Upper lobe of right lung (tissue), 1 donor: Measurements from ENCODE around the gene MAP3K3. TPM values are rescaled to one million over a fixed set of nuclear protein-coding genes. Genes with fewer than 3 reads are reported as not detected.

ENCODE experiments used
- ATAC-seq: fragments of 200-7000 bp; cut with Tn5 transposase; one replicate; pipeline ENCODE4 v1.9.1; 2020; ENCODE audit warnings: mild to moderate bottlenecking, moderate library complexity
- DNase-seq: peaks from one replicate; pipeline ENCODE4 v3.0.0-alpha.2; 2020
- H3K27ac ChIP-seq: fragments of 200-600 bp; one replicate; pipeline ENCODE4 v1.8.0; 2022
- H3K27me3 ChIP-seq: fragments of 200-600 bp; one replicate; pipeline ENCODE4 v1.8.0; 2022; ENCODE audit warnings: mild to moderate bottlenecking
- H3K36me3 ChIP-seq: fragments of 200-600 bp; one replicate; pipeline ENCODE4 v1.8.0; 2022
- H3K4me1 ChIP-seq: fragments of 200-600 bp; one replicate; pipeline ENCODE4 v1.8.0; 2022
- H3K4me3 ChIP-seq: fragments of 200-600 bp; one replicate; pipeline ENCODE4 v1.8.0; 2022; ENCODE audit warnings: mild to moderate bottlenecking
- H3K9me3 ChIP-seq: fragments of 200-600 bp; one replicate; pipeline ENCODE4 v1.8.0; 2022
- intact Hi-C: fragments of 100-400 bp; cut with DNase I; formaldehyde crosslinking; loops from one replicate; pipeline ENCODE4 v1.11.0; 2022
- total RNA-seq: library from RNA; stranded (reverse); fragmentation: NEBNext Ultra II Directional; extraction: Animal tissue kit (Norgen Biotek cat#: 25700); gene quantifications from one replicate; pipeline ENCODE4 v1.2.1, GENCODE V29; 2021
- TF ChIP-seq, protein P1 (sequence below): fragments of 200-600 bp; IDR thresholded peaks from one replicate; pipeline ENCODE4 v1.8.0; 2022; ENCODE audit warnings: antibody characterized with exemption
- donor health status: DM: no; HTN: yes; CAD: no; lungs with severe emphysema.

Gene MAP3K3
- total RNA-seq, 1 donor from 2014 or later, result 57.5 TPM

DNA sequence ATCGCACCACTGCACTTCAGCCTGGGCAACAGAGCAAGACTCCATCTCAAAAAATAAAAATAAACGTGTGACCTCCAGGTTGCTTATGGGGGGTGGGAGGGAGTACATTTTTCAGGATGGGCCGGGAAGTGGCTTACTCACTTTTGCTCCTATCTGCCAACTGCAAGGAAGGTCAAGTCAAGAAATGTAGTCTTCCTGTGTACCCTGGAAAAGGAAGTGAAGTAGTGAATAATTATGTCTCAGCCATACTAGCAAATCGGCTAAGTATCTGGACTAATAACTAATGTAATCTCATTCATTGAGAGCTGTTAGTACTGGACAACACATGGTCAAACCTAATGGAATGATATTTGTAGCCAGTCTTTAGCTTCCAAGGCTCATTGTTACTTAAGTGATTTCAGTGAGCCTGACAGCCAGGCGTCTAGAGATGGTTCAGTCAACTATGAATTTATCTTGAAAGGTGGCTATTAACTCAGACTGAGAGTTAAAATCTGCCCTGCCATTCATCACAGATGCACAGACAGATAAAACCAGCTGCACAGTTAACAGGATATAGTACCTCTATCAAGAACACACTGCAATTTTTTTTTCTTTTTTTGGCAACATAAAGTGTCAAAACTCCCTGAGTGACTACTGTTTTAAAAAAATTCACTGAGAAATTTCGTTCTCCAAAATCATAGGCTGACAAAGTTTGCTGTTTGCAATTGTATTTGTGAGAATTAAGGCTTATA, 25.2 kb upstream of the MAP3K3 start:
- no peak for ATAC-seq
- DNase-seq, result no peak
- intact Hi-C loops, result no loop called here
- no peaks in the 10 kb centered on the region for H3K9me3 ChIP-seq
- H3K27me3 ChIP-seq, result no peaks in the 10 kb centered on the region
- H3K4me3 ChIP-seq, result no peak overlapping the region
- peaks cover 15% of the 10 kb centered on the region for H3K4me1 ChIP-seq
- TF ChIP-seq, protein P1, sequence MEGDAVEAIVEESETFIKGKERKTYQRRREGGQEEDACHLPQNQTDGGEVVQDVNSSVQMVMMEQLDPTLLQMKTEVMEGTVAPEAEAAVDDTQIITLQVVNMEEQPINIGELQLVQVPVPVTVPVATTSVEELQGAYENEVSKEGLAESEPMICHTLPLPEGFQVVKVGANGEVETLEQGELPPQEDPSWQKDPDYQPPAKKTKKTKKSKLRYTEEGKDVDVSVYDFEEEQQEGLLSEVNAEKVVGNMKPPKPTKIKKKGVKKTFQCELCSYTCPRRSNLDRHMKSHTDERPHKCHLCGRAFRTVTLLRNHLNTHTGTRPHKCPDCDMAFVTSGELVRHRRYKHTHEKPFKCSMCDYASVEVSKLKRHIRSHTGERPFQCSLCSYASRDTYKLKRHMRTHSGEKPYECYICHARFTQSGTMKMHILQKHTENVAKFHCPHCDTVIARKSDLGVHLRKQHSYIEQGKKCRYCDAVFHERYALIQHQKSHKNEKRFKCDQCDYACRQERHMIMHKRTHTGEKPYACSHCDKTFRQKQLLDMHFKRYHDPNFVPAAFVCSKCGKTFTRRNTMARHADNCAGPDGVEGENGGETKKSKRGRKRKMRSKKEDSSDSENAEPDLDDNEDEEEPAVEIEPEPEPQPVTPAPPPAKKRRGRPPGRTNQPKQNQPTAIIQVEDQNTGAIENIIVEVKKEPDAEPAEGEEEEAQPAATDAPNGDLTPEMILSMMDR, result no peak
- H3K36me3 ChIP-seq, result peaks cover 15% of the 10 kb centered on the region
- no peak overlapping the region for H3K27ac ChIP-seq

DNA sequence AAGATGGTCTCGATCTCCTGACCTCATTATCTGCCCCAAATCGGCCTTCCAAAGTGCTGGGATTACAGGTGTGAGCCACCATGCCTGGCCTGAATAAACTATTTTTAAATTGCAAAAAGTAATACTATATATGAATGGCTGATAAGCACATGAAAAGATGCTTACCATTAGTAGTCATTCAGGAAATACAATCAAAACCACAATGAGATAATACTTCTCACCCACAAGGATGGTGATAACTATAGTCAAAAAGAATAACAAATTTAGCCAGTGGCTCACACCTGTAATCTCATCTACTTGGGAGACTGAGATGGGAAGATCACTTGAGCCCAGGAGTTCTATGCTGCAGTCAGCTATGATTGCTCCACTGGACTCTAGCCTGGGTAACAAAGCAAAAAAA, 23.9 kb upstream of the MAP3K3 start:
- Histone ChIP-seq H3K27ac (no peak overlapping the region), H3K4me1 (peaks cover 17% of the 10 kb centered on the region), H3K4me3 (no peak overlapping the region), H3K27me3 (no peaks in the 10 kb centered on the region), H3K36me3 (peaks cover 15% of the 10 kb centered on the region), H3K9me3 (no peaks in the 10 kb centered on the region)
- no peak for DNase-seq
- TF ChIP-seq, protein P1, result no peak
- no peak for ATAC-seq
- intact Hi-C loops, result no loop called here

DNA sequence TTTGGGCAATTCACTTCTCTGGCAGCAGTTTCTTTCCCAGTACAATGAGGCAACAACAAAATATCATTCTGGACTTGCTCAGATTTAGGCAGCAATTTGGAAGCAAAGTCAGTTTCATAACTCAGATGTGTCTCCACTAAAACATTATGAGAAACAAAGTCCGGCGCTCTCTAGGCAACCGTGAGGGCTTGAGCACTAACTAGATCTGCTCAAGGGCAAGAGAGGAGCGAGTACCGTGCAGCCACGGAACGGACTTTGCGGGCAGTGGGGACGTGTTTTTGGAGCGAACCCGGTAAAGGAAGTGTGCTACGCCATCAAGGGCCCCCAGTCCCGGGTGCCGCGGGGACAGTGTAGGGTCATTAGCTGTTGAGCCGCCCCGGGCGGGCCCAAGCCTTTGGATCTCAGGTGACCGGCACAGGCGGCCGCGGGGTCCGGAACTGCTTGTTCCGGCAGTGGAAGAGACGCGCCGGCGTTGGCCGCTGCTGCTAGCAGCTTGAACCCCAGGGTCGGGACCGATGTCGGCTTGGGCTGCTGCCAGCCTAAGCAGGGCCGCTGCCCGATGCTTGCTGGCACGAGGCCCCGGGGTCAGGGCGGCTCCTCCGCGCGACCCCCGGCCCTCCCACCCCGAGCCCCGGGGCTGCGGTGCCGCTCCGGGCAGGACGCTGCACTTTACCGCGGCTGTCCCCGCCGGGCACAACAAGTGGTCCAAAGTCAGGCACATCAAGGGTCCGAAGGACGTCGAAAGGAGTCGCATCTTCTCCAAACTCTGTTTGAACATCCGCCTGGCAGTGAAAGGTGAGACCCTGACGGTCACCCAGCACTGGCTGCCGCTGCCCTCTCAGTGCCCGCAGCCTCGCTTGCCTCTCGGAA, 21.4 kb upstream of the MAP3K3 start, which contains the start of gene TACO1:
Gene TACO1, plus strand, starts transcription at position 327 of the 870 bp plus-strand sequence. Its CDS starts 189 bp downstream, at position 516.
- Histone ChIP-seq H3K36me3 (peaks cover 25% of the 10 kb centered on the region), H3K4me1 (peaks cover 17% of the 10 kb centered on the region), H3K27me3 (no peaks in the 10 kb centered on the region), H3K9me3 (no peaks in the 10 kb centered on the region), H3K27ac (peak within 1 kb of the TSS; percentile 85), H3K4me3 (peak within 1 kb of the TSS; percentile 97)
- DNase-seq (peak; percentile 90), ATAC-seq (peak; percentile 99)
- intact Hi-C loops, result no loop called here
- TF ChIP-seq, protein P1, result no peak

DNA sequence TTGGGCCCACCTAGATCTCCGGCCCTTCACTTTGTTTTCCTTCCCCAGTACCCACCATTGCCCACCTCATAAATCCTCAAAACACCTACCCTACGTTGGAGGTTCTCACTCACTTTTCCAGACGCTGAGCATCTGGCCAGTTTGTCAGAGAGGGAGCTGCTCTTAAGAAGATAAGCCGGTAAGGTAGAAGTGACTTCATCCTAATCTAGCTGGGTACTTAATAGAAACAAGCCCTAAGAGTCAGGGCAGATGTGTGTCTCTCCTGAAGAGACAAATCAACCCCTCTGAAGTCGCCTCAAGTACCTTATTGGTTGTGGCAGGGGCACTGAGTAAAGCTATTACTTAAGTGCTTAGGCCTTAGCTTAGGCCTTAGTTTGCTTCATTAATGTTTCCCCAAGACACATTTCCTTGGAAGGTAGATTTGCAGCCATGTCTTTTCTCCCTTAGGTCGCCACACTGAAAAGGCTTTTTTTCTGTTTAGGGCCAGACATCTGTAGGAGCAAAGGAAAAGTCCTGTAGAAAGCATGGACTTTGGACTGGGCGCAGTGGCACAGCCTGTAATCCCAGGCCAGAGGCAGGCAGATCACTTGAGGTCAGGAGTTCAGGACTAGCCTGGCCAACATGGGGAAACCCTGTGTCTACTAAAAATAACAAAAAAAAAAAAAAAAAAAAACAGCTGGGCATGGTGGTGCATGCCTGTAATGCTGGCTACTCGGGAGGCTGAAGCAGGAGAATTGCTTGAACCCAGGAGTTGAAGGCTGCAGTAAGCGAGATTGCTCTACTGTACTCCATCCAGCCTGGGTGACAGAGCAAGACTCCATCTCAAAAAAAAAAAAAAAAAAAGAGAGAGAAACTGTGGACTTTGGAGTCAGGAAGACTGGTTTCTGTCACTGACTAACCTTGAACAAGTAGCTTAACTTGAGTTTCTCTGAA, 20.5 kb upstream of the MAP3K3 start:
- DNase-seq, result no peak
- ATAC-seq, result no peak
- intact Hi-C loops, result no loop called here
- H3K4me1 ChIP-seq, result peaks cover 17% of the 10 kb centered on the region
- H3K4me3 ChIP-seq, result peak overlapping the region; percentile 97
- peaks cover 28% of the 10 kb centered on the region for H3K36me3 ChIP-seq
- no peaks in the 10 kb centered on the region for H3K9me3 ChIP-seq
- TF ChIP-seq, protein P1, result no peak
- no peaks in the 10 kb centered on the region for H3K27me3 ChIP-seq
- peak overlapping the region; percentile 85 for H3K27ac ChIP-seq
